PC-3 (cell line): ENCODE data around the gene HSPB6. TPM values are rescaled to one million over a fixed set of nuclear protein-coding genes. Genes with fewer than 3 reads are reported as not detected.

Source experiments
- ATAC-seq: fragments of 200-7000 bp; cut with Tn5 transposase; 2 replicates; pipeline ENCODE4 v1.9.1; 2020; ENCODE audit warnings: mild to moderate bottlenecking, moderate library complexity
- BruUV-seq: library from RNA; stranded (reverse); fragments of 400-500 nt; replicated peaks from 2 replicates; lab custom pipeline; 2021; lab: Mats Ljungman, UMichigan
- CTCF ChIA-PET: fragments of 300-600 bp; sonication (Branson Sonifier 250); formaldehyde crosslinking; loops from one replicate; lab custom pipeline; 2022; ENCODE audit warnings: antibody characterized with exemption; lab: Charles Lee
- POLR2A ChIA-PET: fragments of 300-600 bp; sonication (Branson Sonifier 250); formaldehyde crosslinking; loops from one replicate; lab custom pipeline; 2022; ENCODE audit warnings: antibody characterized with exemption; ENCODE audit not compliant: unreplicated experiment; lab: Charles Lee
- DNase-seq: peaks from one replicate; pipeline ENCODE4 v3.0.0-alpha.2; 2015
- H2AFZ ChIP-seq: fragments of 300-600 bp; sonication (generic); 2 replicates; pipeline ENCODE4 v1.6.0; 2016; ENCODE audit warnings: antibody characterized with exemption, low read length
- H3F3A ChIP-seq: fragments of 300-600 bp; sonication (generic); one replicate; pipeline ENCODE4 v1.6.0; 2017; ENCODE audit warnings: antibody characterized with exemption, low read length, control low read depth, mild to moderate bottlenecking; ENCODE audit not compliant: unreplicated experiment
- H3K27ac ChIP-seq: fragments of 300-600 bp; sonication (generic); 2 replicates; pipeline ENCODE4 v1.5.1; 2016; ENCODE audit warnings: mild to moderate bottlenecking, low read length
- H3K27me3 ChIP-seq: fragments of 300-600 bp; sonication (generic); 2 replicates; pipeline ENCODE4 v1.6.1; 2016; ENCODE audit warnings: low read length, mixed read lengths
- H3K36me3 ChIP-seq: fragments of 300-600 bp; sonication (generic); 2 replicates; pipeline ENCODE4 v1.6.1; 2016; ENCODE audit warnings: low read depth, mixed run types, low read length, mixed read lengths
- H3K4me1 ChIP-seq: fragments of 300-600 bp; sonication (generic); 2 replicates; pipeline ENCODE4 v1.5.1; 2016; ENCODE audit warnings: low read length; ENCODE audit not compliant: insufficient read depth
- H3K4me2 ChIP-seq: fragments of 300-600 bp; sonication (generic); 2 replicates; pipeline ENCODE4 v1.6.0; 2016; ENCODE audit warnings: low read length
- H3K4me3 ChIP-seq: fragments of 300-600 bp; sonication (generic); 2 replicates; pipeline ENCODE4 v1.5.1; 2016; ENCODE audit warnings: mild to moderate bottlenecking, low read length, mixed read lengths
- H3K79me2 ChIP-seq: fragments of 300-600 bp; sonication (generic); 2 replicates; pipeline ENCODE4 v1.6.1; 2017; ENCODE audit warnings: low read length, mixed read lengths
- H3K9ac ChIP-seq: fragments of 300-600 bp; sonication (generic); 2 replicates; pipeline ENCODE4 v1.6.0; 2016; ENCODE audit warnings: mild to moderate bottlenecking, low read length
- H3K9me2 ChIP-seq: fragments of 300-600 bp; sonication (generic); replicated peaks from 2 replicates; pipeline ENCODE4 v1.6.1; 2016; ENCODE audit warnings: mixed run types, low read length, mixed read lengths
- H3K9me3 ChIP-seq: fragments of 300-600 bp; sonication (generic); 2 replicates; pipeline ENCODE4 v1.6.1; 2016; ENCODE audit warnings: low read length, mixed read lengths
- H4K20me1 ChIP-seq: fragments of 300-600 bp; sonication (generic); 2 replicates; pipeline ENCODE4 v1.6.1; 2016; ENCODE audit warnings: low read length, mixed read lengths
- CTCF ChIP-seq: fragments of 300-600 bp; sonication (generic); conservative IDR thresholded peaks from 2 replicates; pipeline ENCODE4 v1.5.1; 2017; ENCODE audit warnings: antibody characterized with exemption, low read depth, mild to moderate bottlenecking, low read length
- EZH2 ChIP-seq: fragments of 300-600 bp; sonication (generic); IDR thresholded peaks from one replicate; pipeline ENCODE4 v1.6.1; 2017; ENCODE audit warnings: antibody characterized with exemption, mild to moderate bottlenecking, low read length; ENCODE audit not compliant: unreplicated experiment
- EZH2phosphoT487 ChIP-seq: fragments of 300-600 bp; sonication (generic); IDR thresholded peaks from 2 replicates; pipeline ENCODE4 v1.6.1; 2018; ENCODE audit warnings: mild to moderate bottlenecking, antibody characterized with exemption, low read length, borderline replicate concordance
- intact Hi-C: fragments of 100-400 bp; cut with micrococcal nuclease; formaldehyde crosslinking; loops from 2 replicates; pipeline ENCODE4 v1.9.0; 2023
- total RNA-seq: library from RNA; depleted of rRNA; stranded (reverse); fragments of >200 nt; gene quantifications from 2 replicates; pipeline ENCODE4 v1.2.3, GENCODE V29; 2014

HSPB6 gene
- total RNA-seq, 1 experiment from 2014 or later, result not detected

DNA sequence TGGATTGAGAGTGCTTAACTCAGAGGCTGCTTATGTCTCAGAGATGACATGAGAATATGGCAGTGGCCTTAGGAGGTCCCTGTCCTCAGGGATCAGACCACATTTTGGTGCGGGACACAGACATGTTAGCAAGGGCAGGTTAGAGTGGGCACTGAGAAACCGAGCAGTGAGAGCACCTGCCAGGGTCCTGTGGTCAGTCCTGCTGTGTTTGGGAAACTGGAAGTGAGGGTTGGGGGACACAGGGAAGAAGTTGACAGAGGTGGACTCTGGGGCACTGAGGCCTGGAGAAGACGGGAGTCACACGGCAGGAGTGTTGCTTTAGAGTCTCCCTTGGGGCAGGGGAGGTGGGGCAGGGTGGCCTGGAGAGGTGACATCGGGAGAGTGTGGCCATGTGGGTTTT is 21.9 kb downstream of the HSPB6 start:
- ChIA-PET CTCF (no interaction called here), POLR2A (no interaction called here)
- no peaks in the 10 kb centered on the region for H3K27me3 ChIP-seq
- H4K20me1 ChIP-seq, result no peaks in the 10 kb centered on the region
- DNase-seq, result no peak
- TF ChIP-seq EZH2phosphoT487 (no peak), EZH2 (no peak), CTCF (no peak)
- H3K4me2 ChIP-seq, result no peak overlapping the region
- H3K27ac ChIP-seq, result no peak overlapping the region
- no peaks in the 10 kb centered on the region; the same call in 1 of the 2 replicates for H3K36me3 ChIP-seq
- H3K4me3 ChIP-seq, result no peak overlapping the region
- no peaks in the 10 kb centered on the region for H3K9me3 ChIP-seq
- intact Hi-C loops, result no loop called here
- no peak for ATAC-seq
- H3K79me2 ChIP-seq, result no peaks in the 10 kb centered on the region
- no peak overlapping the region for H3K9ac ChIP-seq
- H3K9me2 ChIP-seq, result no peaks in the 10 kb centered on the region
- H3K4me1 ChIP-seq, result no peaks in the 10 kb centered on the region
- BruUV-seq, result no TSS peak
- H3F3A ChIP-seq, result no peaks in the 10 kb centered on the region
- H2AFZ ChIP-seq, result no peak overlapping the region

- Histone ChIP-seq H3F3A (no peaks in the 10 kb centered on the region), H3K9ac (no peak overlapping the region), H3K79me2 (no peaks in the 10 kb centered on the region), H3K27me3 (no peaks in the 10 kb centered on the region), H3K9me2 (no peaks in the 10 kb centered on the region), H4K20me1 (no peaks in the 10 kb centered on the region), H3K9me3 (no peaks in the 10 kb centered on the region), H3K4me2 (no peak overlapping the region), H2AFZ (no peak overlapping the region), H3K27ac (no peak overlapping the region), H3K4me1 (no peaks in the 10 kb centered on the region), H3K36me3 (no peaks in the 10 kb centered on the region; the same call in 1 of the 2 replicates), H3K4me3 (no peak overlapping the region)
- ChIA-PET POLR2A (no interaction called here), CTCF (no interaction called here)
- ATAC-seq (no peak), DNase-seq (no peak)
- intact Hi-C loops, result no loop called here
- TF ChIP-seq EZH2 (no peak), EZH2phosphoT487 (no peak), CTCF (no peak)
- BruUV-seq, result no TSS peak
Measured at GRCh38 chr19:35734273-35734672, 22.6 kb downstream of the HSPB6 start.

DNA sequence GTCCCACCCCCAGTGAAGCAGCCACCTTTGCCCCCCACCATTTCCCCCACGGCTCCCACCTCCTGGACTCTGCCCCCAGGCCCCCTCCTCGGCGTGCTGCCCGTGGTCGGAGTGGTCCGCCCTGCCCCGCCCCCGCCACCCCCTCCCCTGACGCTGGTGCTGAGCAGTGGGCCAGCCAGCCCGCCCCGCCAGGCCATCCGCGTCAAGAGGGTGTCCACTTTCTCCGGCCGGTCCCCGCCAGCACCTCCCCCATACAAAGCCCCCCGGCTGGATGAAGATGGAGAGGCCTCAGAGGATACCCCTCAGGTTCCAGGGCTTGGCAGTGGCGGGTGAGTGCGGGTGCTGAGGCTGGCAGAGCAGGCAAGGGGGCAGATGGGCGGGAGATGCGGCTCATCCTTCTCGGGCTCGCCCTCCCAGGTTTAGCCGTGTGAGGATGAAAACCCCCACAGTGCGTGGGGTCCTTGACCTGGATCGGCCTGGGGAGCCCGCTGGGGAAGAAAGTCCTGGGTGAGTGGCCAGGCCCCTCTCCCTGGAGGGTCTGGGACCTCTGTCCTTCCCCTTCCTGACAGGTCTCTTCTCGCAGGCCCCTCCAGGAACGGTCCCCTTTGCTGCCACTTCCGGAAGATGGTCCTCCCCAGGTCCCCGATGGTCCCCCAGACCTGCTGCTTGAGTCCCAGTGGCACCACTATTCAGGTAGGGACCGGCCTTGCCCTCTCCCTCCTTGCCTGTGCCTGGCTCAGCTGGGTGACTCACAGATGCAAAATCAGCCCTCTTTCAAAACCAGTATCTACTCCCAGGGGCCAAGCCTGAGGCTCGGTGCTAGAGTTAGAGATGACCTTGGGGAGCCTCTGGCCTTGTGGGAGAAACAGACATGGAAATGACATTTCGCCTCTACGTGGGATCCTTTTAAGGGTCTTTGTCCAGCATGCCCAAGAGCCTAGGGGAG is 23.4 kb downstream of the HSPB6 start:
- H2AFZ ChIP-seq, result no peak overlapping the region
- intact Hi-C loops, result no loop called here
- no peaks in the 10 kb centered on the region for H3K4me1 ChIP-seq
- DNase-seq (no peak), ATAC-seq (no peak)
- no peaks in the 10 kb centered on the region for H4K20me1 ChIP-seq
- no peaks in the 10 kb centered on the region for H3K9me2 ChIP-seq
- no peak overlapping the region for H3K9ac ChIP-seq
- no peak overlapping the region for H3K27ac ChIP-seq
- no peaks in the 10 kb centered on the region for H3K9me3 ChIP-seq
- no TSS peak for BruUV-seq
- TF ChIP-seq CTCF, result no peak
- no peak for TF ChIP-seq EZH2
- TF ChIP-seq EZH2phosphoT487, result no peak
- ChIA-PET CTCF (no interaction called here), POLR2A (no interaction called here)
- no peaks in the 10 kb centered on the region for H3F3A ChIP-seq
- H3K4me3 ChIP-seq, result no peak overlapping the region
- H3K4me2 ChIP-seq, result no peak overlapping the region
- no peaks in the 10 kb centered on the region; the same call in 1 of the 2 replicates for H3K36me3 ChIP-seq
- H3K79me2 ChIP-seq, result no peaks in the 10 kb centered on the region
- H3K27me3 ChIP-seq, result no peaks in the 10 kb centered on the region
